Measurements from ENCODE around the gene PPP1R15B.

PPP1R15B gene

DNA sequence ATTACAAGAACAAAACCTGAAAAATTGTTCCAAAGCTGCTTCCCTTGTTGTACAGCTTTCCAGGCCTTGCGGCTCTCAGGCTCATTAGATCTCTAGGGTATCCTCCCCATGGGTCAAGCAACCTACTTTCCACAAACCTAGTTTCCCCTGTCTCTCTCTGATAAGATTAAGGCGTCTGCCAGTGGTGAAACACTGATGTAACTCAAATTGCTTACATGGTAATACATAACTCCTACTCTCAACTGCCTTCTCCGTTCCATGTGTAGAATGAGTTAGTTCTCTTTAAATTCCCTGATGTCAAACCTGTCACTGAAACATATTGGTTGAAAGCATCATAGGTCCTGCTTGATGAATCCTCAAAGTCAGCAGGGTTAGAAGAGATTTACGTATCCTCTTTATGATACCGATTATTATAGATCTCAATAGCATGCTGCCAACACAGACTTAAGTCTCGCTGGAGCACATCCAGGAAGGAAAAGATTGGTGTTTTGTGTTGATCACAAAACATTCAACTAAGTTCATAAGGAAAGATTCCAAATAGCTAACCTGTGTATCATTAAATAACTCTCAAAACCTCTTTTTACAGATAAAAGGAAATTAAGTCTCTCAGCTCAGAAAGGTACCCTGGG is 10.6 kb downstream of the PPP1R15B start:
- no peak for DNase-seq

DNA sequence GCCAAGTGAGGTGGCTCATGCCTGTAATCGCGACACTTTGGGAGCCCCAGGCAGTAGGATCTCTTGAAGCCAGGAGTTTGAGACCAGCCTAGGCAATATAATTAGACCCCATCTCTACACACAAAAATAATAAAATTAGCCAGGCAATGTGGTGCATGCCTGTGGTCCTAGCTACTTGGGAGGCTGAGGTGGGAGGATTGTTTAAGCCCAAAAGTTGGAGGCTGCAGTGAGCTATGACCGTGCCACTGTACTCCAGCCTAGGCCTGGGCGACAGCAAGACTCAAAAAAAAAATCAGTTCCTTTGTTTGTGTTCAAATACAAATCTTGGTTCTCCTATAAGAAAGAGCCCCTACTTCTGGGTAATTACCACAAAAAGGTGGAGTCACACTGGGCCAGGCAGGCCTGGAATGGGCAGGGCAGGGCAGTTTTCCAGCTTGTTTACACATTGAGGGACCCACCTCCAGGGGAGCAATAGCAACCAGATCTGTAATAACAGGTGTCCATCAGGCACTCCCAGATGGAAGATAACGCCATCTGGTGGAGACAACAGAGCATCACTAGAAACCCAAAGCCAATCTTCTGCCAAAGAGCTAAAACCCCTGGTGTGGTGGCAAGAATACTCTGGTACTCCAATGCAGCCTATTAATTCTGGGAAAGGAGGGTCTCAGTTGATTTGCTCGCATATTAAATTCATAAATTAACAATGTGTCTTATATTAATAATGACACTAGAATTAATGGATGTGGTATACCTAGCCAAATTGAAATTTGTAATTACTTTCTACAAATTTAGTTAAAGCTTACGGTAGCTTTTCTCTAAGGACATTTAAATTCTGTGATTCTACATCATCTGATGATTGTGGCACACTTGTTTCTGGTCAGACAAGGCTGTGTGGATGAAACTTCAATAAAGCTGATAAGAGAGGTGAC is 13.2 kb downstream of the PPP1R15B start:
- peak; percentile 19 for DNase-seq

DNA sequence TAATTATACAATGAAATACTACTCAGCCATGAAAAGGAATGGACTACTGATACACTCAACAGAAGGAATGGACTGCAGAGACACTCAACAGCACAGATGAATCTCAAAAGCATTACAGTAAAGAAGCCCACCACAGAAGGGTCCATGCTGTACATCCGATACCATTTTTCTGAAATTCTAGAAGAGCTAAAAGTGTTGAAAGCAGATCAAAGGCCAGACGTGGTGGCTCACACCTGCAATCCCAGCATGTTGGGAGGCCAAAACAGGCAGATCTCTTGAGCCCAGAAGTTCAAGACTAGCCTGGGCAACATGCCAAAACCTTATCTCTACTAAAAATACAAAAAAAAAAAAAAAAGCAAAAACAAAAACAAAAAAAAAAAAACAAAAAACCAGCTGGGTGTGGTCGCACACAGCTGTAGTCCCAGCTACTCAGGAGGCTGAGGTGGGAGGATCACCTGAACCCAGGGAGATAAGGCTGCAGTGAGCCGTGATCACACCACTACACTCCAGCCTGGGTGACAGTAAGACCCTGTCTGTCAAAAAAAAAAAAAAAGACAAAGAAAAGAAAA is 15.5 kb downstream of the PPP1R15B start:
- DNase-seq: no peak

DNA sequence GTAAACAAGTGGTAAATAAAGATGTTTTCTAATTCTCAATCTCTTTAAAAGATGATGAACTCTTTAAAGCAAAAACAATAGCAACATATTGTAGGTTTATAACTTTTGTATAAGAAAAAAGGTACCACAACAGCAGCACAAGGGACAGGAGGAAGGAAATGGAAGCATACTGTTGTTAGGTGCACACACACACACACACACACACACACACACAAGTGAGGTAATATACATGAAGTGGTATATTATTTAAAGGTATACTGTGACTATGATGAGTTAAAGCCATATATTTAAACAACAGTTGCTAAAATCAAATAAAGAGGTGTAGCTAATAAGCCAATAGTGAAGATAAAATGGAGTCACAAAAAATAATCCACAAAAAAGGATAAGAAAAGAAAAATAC is 20.0 kb downstream of the PPP1R15B start:
- no peak for DNase-seq

DNA sequence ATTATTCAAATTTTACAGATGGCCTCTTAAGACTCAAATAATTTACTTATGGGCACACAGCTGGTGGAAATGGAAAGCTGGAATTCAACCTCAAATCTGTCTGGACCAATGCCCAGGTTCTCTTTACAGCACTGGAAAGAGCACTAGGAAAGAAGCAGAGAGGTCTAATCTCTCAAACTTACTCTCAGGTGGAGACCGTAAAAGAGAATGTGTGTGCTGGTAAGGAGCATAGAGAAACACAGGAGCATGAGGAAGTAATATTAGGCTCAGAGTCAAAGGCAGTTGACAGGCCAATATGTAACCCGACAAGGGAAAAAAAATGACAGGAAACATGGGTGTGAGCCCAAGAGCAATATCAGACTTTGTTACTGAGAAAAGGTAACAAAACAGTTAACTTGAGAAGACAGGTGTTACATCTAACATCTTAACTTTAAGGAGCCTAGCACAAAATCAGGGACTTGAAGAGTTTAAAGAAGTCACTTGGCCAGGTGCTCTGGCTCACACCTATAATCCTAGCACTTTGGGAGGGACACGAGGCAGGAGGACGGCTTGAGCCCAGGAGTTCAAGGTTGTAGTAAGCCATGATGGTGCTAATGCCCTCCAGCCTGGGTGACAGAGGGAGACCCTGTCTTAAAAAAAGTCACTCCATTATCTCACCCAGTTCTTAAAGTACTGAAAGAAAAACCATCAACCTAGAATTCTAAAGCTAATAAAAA is 20.7 kb downstream of the PPP1R15B start:
- DNase-seq: no peak

DNA sequence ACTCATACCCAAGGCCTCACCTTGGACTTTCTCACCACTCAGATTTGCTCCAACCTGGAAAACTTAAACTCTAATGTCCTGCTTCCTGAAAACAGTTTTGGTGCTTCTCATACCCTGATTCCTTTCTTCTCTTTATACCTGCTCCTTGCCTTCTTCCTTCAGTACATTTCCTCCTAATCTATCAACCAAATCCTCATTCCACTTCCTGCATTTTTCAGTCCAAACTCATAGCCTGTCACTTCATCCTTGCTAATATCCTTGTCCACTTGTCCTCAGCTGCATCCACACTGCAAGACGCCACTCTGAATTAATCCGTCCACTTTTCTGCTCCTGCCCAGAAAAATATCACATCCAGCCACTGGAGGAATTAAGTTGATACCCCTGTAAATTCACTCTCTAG is 25.9 kb downstream of the PPP1R15B start:
- no peak for DNase-seq

DNA sequence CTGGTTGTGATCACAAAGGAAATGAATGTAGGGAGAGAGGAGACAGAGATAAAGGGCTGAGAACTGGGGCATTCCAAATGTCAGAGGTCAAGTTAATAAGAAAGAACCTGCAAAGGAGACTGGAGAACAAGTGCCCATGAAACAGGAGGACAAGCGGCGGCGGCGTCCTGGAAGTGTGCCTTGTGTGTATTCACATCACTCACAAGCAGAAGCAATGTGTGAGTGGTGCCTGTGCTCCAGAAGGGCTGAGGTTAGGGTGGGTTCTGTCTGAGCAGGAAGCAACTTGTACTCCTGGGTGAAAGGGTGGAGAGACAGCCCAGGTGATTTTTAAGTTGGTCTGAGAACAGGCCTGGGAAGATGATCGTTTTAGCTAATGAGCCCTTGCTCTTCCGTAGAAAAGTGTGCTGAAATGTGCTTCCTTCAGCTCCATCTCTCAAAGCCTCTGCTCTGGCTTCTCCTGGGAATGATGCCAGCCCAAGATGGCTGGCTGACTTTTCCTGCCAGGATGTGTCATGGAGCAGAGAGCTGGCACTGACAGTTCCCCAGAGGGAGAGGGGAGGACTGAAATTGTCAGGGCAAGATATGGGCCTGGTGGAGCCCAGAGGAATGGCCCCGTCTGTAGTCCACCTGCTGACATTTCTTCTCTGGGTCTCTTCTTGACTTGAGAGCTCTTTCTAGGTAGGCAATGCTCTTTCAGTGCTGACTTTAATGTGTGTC is 26.8 kb downstream of the PPP1R15B start:
- no peak for DNase-seq

DNA sequence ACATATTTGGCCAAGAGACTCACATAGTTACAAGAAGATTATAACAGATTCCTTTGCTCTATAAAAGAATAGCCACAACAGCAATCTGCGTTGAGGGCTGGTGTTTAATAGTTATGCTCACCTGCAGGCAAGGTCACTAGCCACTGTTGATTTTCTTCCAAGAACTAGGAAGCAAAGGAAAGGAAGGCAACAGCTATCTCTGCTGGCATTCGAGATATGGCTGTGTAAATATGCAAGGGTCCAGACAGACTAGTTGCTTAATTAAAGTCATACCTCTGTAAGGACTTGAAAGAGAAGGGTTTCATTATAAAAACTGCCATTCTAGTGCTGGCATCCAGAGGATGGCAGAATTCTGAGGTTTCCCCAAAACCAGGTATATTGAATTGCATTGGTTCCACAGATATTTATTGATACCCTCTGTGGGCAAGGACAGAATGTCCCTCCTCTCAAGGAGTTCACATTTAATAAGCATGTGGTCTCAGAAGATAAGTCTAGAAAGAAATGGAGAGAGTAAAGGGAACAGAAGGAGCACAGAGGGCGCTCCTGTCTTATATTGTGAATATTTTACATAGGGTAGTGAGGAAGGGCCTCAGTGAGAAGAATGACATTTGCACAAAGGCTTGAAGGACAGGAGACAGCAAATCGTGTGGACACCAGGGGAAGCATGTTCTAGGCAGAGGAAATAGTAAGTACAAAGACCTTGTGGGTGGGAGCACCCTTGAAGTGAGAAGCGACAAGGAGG is 28.3 kb downstream of the PPP1R15B start:
- DNase-seq: no peak

DNA sequence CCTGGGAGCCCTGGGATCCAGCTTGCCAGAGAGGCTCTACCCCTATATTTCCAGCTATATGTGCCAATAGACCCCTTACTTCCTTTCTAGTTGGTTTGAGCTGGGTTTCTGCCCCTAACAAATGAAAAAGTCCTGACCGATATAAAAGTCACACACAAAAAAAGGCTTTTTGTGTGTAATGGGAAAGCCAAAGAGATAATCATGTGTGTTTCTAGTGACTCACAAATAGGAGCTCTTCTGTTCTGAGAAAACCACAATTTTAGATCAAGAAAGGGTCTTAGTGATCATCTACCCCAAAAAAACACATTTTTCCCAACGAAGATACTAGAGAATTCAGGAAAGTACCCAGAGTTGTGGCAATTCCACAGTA is 28.9 kb downstream of the PPP1R15B start:
- no peak for DNase-seq

DNA sequence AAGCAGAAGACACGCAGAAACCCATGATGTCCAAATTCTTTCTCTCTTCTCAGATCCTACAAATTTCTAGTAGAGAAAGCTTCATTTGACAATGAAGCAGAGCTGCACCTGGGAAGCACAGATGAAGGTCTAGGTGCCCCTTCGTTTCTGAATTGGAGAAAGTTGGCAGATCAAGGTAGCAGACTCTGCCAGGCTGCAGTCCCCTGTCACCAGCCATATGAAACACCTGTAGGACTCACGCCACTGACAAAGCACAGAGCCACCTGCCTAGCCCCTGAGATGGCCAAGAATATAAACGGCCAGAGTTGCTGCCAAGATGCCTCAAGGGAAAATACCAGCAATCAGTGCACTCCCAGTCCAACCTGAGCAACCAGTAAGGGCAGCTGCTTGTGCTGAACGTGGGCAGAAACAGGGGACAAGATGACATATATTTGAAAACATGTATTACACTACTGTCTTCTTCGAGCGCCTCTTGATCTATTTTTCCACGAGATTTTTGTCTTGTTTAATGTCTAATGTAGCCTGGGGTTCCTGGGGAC is 31.3 kb downstream of the PPP1R15B start:
- DNase-seq: no peak

DNA sequence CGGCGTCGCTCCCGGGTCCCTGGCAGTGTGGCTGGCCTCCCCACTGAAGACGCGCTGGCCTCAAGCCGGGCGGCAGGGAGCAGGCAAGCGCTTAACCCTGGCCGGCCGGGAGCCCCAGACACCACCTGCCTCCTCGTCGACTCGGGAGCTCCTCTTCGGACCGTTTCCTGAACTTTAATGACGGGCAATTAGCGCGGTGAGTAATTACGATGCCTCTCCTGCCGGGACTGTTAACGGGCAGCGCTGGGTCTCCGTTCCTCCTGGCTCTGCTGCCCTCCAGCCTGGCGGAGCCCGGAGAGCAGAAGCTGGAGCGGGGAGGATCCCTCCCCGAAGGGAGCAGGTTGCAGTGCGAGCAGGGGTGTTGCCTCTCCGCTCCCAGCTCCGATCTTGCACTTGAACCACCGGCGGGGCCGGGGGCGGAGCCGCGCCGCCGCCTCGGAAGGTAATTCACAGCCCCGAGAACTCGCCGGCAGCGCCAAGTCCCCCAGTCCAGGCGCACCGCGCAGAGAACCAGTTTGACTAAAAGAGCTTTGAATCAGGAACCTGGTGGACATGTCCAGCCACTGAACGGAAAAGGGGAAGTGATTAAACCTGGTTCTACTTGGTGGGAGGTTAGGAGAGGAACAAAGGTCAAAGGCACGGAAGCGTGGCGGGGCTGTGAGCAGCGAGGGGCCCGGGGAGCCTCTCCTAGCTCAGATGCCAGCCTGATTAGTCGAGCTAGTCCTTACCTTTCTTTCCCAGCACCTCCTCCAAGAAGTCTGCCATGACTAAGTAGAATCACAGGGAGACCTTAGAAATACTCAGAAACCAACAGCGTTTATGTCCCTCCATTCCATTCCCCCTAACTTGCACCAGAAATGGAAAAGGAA is 33.6 kb downstream of the PPP1R15B start:
- peak; percentile 48 for DNase-seq

DNA sequence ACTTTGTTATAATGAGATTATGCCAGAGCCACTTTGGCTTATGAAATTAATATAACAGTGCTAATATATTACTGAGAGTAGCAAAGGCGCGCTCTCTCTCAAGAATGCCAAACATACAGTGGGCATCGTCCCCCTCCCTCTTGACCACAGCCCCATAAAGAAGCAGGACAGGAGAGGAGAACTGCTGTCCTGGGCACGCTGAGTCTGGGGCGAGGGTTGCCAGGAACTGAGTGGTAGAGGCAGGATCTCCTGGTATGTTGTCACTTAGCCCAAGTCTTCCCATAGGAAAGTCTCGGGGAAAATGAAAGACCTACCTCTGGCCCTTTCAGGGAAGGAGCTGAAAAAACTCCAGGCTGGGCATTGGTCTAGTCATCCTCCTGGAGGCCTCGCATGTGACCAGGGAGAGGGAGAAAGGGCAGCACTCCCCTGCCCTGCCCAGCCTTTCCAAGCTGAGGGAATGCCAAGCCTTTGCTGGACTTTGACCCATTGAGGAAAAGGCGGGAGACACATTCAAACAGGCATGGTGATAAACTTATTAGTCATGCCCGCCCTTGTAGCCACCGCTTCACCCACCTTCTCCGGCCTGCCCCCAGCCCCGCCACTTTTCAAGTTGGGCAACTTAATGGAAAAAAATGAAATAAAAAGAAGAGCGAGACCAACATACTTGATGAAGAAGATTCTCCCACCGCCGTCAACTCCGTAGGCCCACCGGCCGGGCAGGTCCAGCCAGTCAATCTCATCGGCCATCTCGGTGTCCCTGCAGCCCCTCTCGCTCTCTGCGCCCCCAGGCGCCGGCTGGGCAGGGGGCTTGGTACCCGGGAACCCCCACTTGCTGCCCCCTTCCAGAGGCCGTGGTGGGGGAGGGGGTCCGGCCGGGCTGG is 34.5 kb downstream of the PPP1R15B start:
- no peak for DNase-seq

DNA sequence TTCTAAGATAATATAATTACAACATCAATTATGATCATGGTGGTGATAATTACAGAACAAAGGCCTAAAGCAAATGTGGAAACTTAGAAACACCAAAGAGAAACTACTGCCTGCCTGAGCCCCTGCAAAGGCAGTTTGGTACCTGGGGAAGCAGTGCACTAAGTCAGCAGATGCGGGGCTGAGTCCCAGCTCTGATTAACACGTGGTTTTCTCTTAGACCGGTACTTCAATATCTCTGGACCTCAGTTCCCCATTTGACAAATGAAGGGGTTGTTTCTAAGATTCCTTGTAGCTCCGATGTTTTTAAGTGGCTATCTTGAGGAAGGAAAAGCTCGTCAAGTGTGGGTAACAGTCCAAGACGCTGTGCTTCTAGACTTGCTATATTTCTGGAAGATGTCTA is 35.2 kb downstream of the PPP1R15B start:
- no peak for DNase-seq

DNA sequence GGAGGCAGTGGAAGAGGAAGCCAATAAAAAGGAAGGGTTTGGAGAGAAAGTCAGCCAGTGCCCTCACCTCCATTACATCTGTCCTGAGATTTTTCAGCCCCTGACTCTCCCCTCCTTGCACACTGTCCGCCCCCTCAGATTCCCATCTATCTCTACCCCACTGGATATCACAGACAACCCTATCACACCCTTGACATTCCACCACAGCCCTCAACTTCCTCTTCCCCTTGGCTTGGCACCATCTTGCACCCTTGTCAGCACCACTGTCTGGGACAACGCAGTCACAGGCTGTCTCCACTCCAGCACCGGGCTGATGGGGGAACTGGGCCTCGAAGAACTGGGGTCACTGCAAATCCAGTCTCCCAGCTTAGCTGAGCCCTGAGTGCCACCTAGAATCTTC is 37.7 kb downstream of the PPP1R15B start:
- no peak for DNase-seq

DNA sequence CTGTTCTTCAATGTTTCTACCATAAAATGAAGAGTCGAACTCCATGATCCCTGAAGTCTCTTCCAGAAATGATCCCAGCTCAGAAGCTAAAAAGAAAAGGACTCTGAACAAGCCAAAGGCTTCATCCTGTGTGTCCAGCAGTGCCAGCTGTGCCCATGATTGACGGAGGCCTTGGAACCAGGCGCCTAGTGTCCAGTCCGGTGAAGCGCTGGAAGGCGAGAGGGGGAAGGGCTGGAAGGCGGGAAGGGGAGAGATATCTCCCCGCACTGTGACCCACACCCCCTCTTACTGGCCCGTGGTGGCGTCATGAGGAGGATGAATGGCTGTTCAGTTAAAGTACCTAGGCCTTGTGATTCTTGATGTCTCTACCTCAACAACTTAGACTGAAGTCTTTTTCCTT is 41.4 kb downstream of the PPP1R15B start:
- DNase-seq: no peak

DNA sequence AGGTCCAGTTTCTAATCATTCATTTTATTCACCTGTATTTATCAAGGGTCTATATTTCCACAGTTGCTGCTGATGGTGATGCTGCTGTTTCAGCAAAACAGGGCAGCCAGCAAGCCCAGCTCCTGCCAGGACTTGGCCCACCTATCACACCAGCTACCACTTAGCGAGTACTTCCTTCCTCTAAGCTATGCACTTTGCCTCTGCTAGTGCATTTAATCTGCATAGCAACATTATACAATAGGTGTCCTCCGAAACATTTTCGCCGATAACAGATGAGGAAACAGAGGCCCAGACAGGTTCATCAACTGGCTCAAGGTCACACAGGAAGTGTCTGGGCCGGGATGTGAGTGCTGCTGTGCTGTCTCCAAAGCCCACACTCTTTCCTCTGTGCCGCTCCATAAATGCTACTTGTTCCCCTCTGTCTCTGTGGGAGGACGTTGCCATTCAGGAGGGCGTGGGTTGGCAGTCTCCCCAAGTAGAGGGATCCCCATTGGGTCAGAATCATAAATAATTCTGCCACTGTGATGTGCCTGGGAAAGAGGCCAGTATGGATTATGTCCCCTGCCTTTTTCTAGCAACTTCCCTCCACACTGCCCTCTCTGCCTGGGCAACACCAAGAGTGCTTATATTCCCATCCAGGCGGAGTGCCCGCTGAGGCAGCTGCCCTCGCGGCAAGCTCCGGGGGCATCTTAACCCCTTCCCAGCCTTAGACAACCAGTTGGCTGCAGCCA is 42.5 kb downstream of the PPP1R15B start:
- DNase-seq: no peak

DNA sequence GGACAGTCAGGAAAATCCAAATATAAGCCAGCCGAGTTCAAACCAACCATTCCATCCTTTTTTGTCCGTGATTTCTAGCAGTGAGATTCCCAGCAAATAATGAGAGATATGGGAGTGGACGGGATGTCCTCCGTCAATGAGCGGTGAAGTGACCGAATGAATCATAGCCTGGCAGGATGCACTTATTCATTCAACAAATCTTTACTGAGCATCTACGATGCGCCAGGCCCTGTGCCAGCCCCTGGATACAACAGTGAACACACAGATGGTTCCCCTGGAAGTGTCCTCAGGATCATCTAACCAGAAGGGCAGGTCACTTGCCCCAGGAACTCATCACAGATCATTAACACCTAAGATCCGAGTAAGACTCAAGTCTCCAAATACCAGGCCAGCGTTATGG is 43.7 kb downstream of the PPP1R15B start:
- no peak for DNase-seq

DNA sequence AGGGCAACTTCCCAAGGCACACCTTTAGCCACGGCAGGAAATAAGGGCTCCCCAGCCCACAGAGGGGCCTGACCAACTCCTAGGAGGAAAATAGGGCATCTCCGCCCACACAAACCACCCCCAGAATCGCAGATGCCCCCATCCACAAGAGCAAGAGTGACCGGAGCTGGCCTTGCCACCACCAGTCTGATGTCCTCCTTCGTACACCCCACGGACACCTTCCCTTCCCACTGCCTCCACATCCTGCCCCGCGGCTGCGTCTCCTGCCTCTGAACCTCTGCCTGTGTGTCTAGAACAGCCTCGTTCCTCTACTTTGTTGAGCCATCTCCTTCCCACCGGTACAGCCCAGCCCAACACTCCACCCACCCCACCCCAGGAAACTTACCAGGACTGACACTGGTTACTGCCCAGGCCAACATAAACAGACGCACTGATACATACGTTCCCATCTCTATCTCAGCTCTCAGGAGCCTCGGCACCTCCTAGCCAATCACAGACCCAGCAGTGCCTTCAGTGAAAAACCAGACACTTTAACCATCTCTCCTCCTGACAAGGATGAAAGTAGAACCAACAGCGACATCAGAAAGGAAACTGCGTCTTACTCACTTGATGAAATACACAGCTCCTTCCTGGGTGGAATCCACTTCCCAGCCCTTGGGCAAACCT is 44.3 kb downstream of the PPP1R15B start:
- DNase-seq: no peak

All from stimulated activated CD4-positive, alpha-beta T cell treated with anti-CD3 and anti-CD28 coated beads, Interleukin-12 subunit alpha, Interleukin-12 subunit beta, amount 100 ng/mL, for 4 hours (primary cell).